Transverse colon (tissue), 4 donors: Measurements from ENCODE around the gene CUZD1. TPM values are rescaled to one million over a fixed set of nuclear protein-coding genes. Genes with fewer than 3 reads are reported as not detected.

ENCODE experiments used
- DNase-seq: peaks from one replicate; pipeline ENCODE4 v3.0.0-alpha.2; 2019
- H3K27ac ChIP-seq, 4 donors: fragments of 200-600 bp; sonication (generic); 2 replicates each; pipeline ENCODE4 v1.5.1; 2016 to 2018; ENCODE audit warnings: inconsistent platforms in 4 of 4
- H3K27me3 ChIP-seq: fragments of 200-600 bp; sonication (generic); 2 replicates; pipeline ENCODE4 v1.5.1; 2017; ENCODE audit warnings: inconsistent platforms
- H3K36me3 ChIP-seq, 4 donors: fragments of 200-600 bp; sonication (generic); 2 replicates each; pipeline ENCODE4 v1.5.1; 2017 to 2019; ENCODE audit warnings: inconsistent platforms in 4 of 4
- H3K4me1 ChIP-seq, 4 donors: fragments of 200-600 bp; sonication (generic); 2 replicates each; pipeline ENCODE4 v1.5.1; 2017 to 2020; ENCODE audit warnings: inconsistent platforms in 4 of 4
- H3K4me3 ChIP-seq, 4 donors: fragments of 200-600 bp; sonication (generic); 1 replicate in 1 of 4; 2 replicates in 3 of 4; pipeline versions ENCODE4 v1.5.1 to v1.6.1; 2017 to 2019; ENCODE audit warnings: inconsistent platforms in 4 of 4
- H3K9me3 ChIP-seq, 2 donors: fragments of 200-600 bp; sonication (generic); 2 replicates each; pipeline ENCODE4 v1.5.1; 2017 to 2019; ENCODE audit warnings: inconsistent platforms in 2 of 2
- EP300 ChIP-seq: sonication (generic); formaldehyde crosslinking; IDR thresholded peaks from one replicate; pipeline ENCODE4 v1.6.1; 2017; ENCODE audit warnings: antibody characterized with exemption, low read depth
- POLR2A ChIP-seq: fragments of 450-650 bp; IDR thresholded peaks from one replicate; pipeline ENCODE4 v1.6.1; 2016; ENCODE audit warnings: antibody characterized with exemption, mild to moderate bottlenecking, moderate library complexity
- POLR2AphosphoS5 ChIP-seq, 3 donors: sonication (generic); formaldehyde crosslinking; IDR thresholded peaks; one replicate each; pipeline ENCODE4 v1.6.1; 2016; ENCODE audit warnings: antibody characterized with exemption in 3 of 3
- WGBS, 2 donors: methylation state at CpG; one replicate each; pipeline ENCODE4 v1.1.5; 2018; ENCODE audit warnings: low coverage in 1 of 2; 5-methylcytosine and 5-hydroxymethylcytosine counted together
- in situ Hi-C, 4 donors: fragments of 200-750 bp; cut with MboI; loops; one replicate each; pipeline versions ENCODE4 v1.15.0 to v1.15.1; 2017; ENCODE audit warnings: low sequenced_read_pairs in 3 of 4, low pct_ligation_motif_present in 1 of 4, low pct_unique_long_range_greater_than_20kb in 1 of 4
- intact Hi-C: fragments of 100-400 bp; cut with DNase I; formaldehyde crosslinking; loops from one replicate; pipeline ENCODE4 v1.15.1; 2023; ENCODE audit warnings: low total_unique reads
- total RNA-seq, 4 donors: library from RNA; depleted of rRNA; stranded (reverse); fragments of >200 nt; gene quantifications; one replicate each; pipeline ENCODE4 v1.1.0, GENCODE V29; 2016
- TF ChIP-seq, protein P1 (sequence below), 5 experiments: fragments of 200-600 bp in 3 of 5; fragments of 450-650 bp in 2 of 5; sonication (generic) in 3 of 5; IDR thresholded peaks; 1 replicate in 2 of 5; 2 replicates in 3 of 5; pipeline ENCODE4 v1.5.1; 2016 to 2017; ENCODE audit warnings: antibody characterized with exemption in 5 of 5, inconsistent platforms in 3 of 5, mild to moderate bottlenecking in 2 of 5, moderate library complexity in 1 of 5

CUZD1 gene
- total RNA-seq, 4 donors from 2014 or later = 0.41 to 1.1 TPM; not detected in 2

DNA sequence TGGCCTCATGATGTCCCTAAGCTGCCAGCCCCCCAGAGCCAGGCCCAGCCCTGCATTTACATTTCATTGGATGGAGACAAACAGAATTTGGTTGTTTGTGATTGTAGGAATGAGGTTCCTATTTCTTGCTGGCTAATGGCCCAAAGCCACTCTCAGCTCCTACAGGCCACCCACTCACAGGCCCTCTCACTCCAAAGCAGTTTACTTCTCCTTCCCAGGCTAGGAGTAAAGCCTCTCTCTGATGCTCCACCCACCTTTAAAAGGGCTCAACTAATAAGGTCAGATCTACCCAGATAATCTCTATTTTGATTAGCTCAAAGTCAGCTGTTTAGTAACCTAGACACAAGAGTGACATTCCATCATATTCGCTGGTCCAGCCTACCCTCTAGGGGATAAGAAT, 11.2 kb upstream of the CUZD1 start:
- DNase-seq = no peak
- TF ChIP-seq EP300 (no peak), POLR2A (no peak), POLR2AphosphoS5 (IDR thresholded peaks at IDR 0.05) (no peak)
- TF ChIP-seq, protein P1, sequence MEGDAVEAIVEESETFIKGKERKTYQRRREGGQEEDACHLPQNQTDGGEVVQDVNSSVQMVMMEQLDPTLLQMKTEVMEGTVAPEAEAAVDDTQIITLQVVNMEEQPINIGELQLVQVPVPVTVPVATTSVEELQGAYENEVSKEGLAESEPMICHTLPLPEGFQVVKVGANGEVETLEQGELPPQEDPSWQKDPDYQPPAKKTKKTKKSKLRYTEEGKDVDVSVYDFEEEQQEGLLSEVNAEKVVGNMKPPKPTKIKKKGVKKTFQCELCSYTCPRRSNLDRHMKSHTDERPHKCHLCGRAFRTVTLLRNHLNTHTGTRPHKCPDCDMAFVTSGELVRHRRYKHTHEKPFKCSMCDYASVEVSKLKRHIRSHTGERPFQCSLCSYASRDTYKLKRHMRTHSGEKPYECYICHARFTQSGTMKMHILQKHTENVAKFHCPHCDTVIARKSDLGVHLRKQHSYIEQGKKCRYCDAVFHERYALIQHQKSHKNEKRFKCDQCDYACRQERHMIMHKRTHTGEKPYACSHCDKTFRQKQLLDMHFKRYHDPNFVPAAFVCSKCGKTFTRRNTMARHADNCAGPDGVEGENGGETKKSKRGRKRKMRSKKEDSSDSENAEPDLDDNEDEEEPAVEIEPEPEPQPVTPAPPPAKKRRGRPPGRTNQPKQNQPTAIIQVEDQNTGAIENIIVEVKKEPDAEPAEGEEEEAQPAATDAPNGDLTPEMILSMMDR (IDR thresholded peaks at IDR 0.05) = no peak
- in situ Hi-C loops = no loop called here

DNA sequence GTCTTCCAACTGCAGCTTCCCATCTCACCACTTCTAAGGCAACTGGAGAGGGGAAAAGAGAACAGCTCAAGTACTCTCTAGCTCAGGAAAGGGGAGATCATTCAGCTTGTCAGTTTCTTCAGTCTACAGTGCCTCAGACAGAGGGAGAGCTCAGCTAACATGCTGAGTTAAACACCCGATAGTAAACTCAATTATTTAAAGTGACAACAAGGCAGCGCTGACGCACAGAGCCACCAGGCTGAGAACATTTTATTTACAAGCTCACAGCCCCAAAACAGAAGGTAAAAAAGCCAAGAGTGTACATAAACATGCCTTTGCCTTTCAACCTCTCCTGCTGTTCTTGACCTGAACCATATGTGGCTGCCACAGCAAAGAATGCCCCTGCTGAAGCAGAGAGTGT, 10.1 kb upstream of the CUZD1 start:
- no peaks in the 10 kb centered on the region for H3K4me1 ChIP-seq
- H3K4me3 ChIP-seq = no peak overlapping the region
- intact Hi-C loops = no loop called here
- no peak overlapping the region for H3K27ac ChIP-seq
- H3K27me3 ChIP-seq = no peaks in the 10 kb centered on the region
- TF ChIP-seq, protein P1 (IDR thresholded peaks at IDR 0.05) = no peak
- TF ChIP-seq POLR2AphosphoS5 (IDR thresholded peaks at IDR 0.05) = no peak
- TF ChIP-seq EP300 = no peak
- TF ChIP-seq POLR2A = no peak
- in situ Hi-C loops = no loop called here
- no peaks in the 10 kb centered on the region for H3K36me3 ChIP-seq
- no peaks in the 10 kb centered on the region for H3K9me3 ChIP-seq
- DNase-seq = no peak
- WGBS, 2 donors = 82% methylated on average over 3 of the region's 3 CpGs; no CpG with 5 or more reads in 1 of the 2 donors

More for the DNA sequence above, 11.2 kb upstream of the CUZD1 start:
- Histone ChIP-seq H3K27me3 (no peaks in the 10 kb centered on the region), H3K36me3 (no peaks in the 10 kb centered on the region), H3K27ac (no peak overlapping the region), H3K4me3 (no peak overlapping the region), H3K9me3 (no peaks in the 10 kb centered on the region), H3K4me1 (no peaks in the 10 kb centered on the region)
- WGBS, 2 donors = 90 to 96% methylated on average over 1 of the region's 1 CpG
- intact Hi-C loops = no loop called here

GRCh38 chr10:122854648-122855047, 9.0 kb upstream of the CUZD1 start:
- Histone ChIP-seq H3K36me3 (no peaks in the 10 kb centered on the region), H3K27ac (no peak overlapping the region), H3K9me3 (no peaks in the 10 kb centered on the region), H3K4me1 (no peaks in the 10 kb centered on the region), H3K27me3 (no peaks in the 10 kb centered on the region), H3K4me3 (no peak overlapping the region)
- intact Hi-C loops = no loop called here
- in situ Hi-C loops = no loop called here
- no peak for DNase-seq
- 84% methylated on average over 5 of the region's 5 CpGs; no CpG with 5 or more reads in 1 of the 2 donors for WGBS, 2 donors
- TF ChIP-seq POLR2AphosphoS5 (IDR thresholded peaks at IDR 0.05) = no peak
- TF ChIP-seq, protein P1 (IDR thresholded peaks at IDR 0.05) = no peak
- TF ChIP-seq EP300 = no peak
- TF ChIP-seq POLR2A = no peak

DNA sequence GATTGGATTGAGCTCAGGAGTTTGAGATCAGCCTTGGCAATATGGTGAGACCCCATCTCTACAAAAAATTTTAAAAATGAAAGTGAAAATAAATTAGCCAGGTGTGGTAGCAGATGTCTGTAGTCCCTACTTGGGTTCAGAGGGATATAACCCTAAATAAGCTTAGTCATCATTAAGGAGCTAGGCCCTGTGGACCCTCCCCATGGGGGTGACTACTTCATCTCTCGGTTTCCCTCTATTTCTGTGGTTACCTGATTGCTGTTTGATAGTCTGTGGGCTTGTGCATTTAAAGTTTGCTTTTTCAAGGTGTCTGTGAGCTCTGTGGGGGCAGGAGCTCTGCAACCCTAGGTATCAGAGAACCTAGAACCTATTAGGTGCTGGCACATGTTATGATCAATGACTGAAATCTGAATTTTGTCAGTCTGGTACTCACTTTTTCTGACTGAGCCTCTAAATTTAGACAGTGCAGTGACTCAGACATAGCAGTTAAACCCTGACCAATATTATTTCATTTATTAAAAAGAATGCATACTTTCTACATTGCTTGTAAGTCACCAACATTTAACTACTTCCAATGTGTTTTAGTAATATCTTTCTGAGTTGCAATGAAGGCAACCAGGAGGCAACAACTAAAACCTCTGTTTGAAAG, 8.1 kb upstream of the CUZD1 start:
- Histone ChIP-seq H3K9me3 (no peaks in the 10 kb centered on the region), H3K27ac (no peak overlapping the region), H3K36me3 (no peaks in the 10 kb centered on the region), H3K27me3 (no peaks in the 10 kb centered on the region), H3K4me1 (no peaks in the 10 kb centered on the region), H3K4me3 (no peak overlapping the region)
- 81 to 100% methylated on average over 1 of the region's 1 CpG for WGBS, 2 donors
- TF ChIP-seq POLR2A = no peak
- TF ChIP-seq EP300 = no peak
- TF ChIP-seq, protein P1 (IDR thresholded peaks at IDR 0.05) = no peak
- no peak for TF ChIP-seq POLR2AphosphoS5 (IDR thresholded peaks at IDR 0.05)
- intact Hi-C loops (loop anchor here (2.0 kb wide), 1 partner anchor 65 kb away; no protein-coding TSS in a partner anchor), in situ Hi-C loops (no loop called here)
- no peak for DNase-seq
